H1 (cell line): ENCODE measurements around the gene PRKD1. TPM values are rescaled to one million over a fixed set of nuclear protein-coding genes. Genes with fewer than 3 reads are reported as not detected.

Experiments used
- CTCF ChIA-PET: fragments of 300-600 bp; sonication (Branson Sonifier 250); formaldehyde crosslinking; loops from one replicate; lab custom pipeline; 2021; ENCODE audit not compliant: partially characterized antibody; lab: Charles Lee
- POLR2A ChIA-PET: fragments of 300-600 bp; sonication (Branson Sonifier 250); formaldehyde crosslinking; loops from one replicate; lab custom pipeline; 2021; ENCODE audit warnings: inconsistent platforms; ENCODE audit not compliant: partially characterized antibody; lab: Charles Lee
- DNase-seq, 2 experiments: peaks; one replicate each; pipeline versions ENCODE4 v3.0.0 to v3.0.0-alpha.2; 2010 to 2022; ENCODE audit warnings: low spot score in 2 of 2, low read depth in 1 of 2, mixed read lengths in 1 of 2
- FAIRE-seq: peaks from 2 replicates; lab custom pipeline; 2011; peaks lifted over from hg19 to GRCh38; lab: Jason Lieb, UNC
- H2AFZ ChIP-seq: 2 replicates; pipeline ENCODE4 v1.8.1; 2012; ENCODE audit warnings: low read length, inconsistent platforms
- H2AK5ac ChIP-seq: 2 replicates; pipeline ENCODE4 v1.6.1; 2013; ENCODE audit warnings: low read depth, low read length
- H2BK120ac ChIP-seq: replicated peaks from 2 replicates; pipeline ENCODE3; 2013; ENCODE audit warnings: low read depth, low read length, inconsistent platforms
- H2BK12ac ChIP-seq: 2 replicates; pipeline ENCODE4 v1.6.1; 2013; ENCODE audit warnings: low read depth, low read length
- H2BK15ac ChIP-seq: 2 replicates; pipeline ENCODE4 v1.6.1; 2013; ENCODE audit warnings: low read length
- H2BK20ac ChIP-seq: 2 replicates; pipeline ENCODE4 v1.6.1; 2013; ENCODE audit warnings: low read length
- H2BK5ac ChIP-seq: 2 replicates; pipeline ENCODE4 v1.6.1; 2013; ENCODE audit warnings: low read depth, low read length
- H3K14ac ChIP-seq: 2 replicates; pipeline ENCODE4 v1.6.1; 2013; ENCODE audit warnings: inconsistent platforms; ENCODE audit not compliant: insufficient read length
- H3K18ac ChIP-seq: 2 replicates; pipeline ENCODE4 v1.6.1; 2013; ENCODE audit warnings: low read length; ENCODE audit errors: extremely low read depth
- H3K23ac ChIP-seq: 2 replicates; pipeline ENCODE4 v1.6.1; 2013; ENCODE audit warnings: inconsistent platforms; ENCODE audit not compliant: insufficient read length
- H3K23me2 ChIP-seq: 2 replicates; pipeline ENCODE4 v1.6.1; 2013; ENCODE audit warnings: low read depth, low read length
- H3K27ac ChIP-seq: 2 replicates; pipeline ENCODE4 v1.6.1; 2011; ENCODE audit warnings: low read depth, low read length, inconsistent platforms
- H3K27me3 ChIP-seq, 4 experiments: replicated peaks in 1 of 4; 1 replicate in 1 of 4; 2 replicates in 3 of 4; pipeline versions ENCODE4 v1.6.1 to v1.8.1; 2011 to 2013; ENCODE audit warnings: low read length in 3 of 4, mild to moderate bottlenecking in 3 of 4, inconsistent platforms in 2 of 4, mixed read lengths in 2 of 4, moderate library complexity in 1 of 4; ENCODE audit not compliant: control insufficient read depth in 3 of 4, insufficient read depth in 3 of 4; ENCODE audit errors: extremely low read depth in 1 of 4
- H3K36me3 ChIP-seq, 4 experiments: 2 replicates each; pipeline versions ENCODE4 v1.6.1 to v1.8.1; 2011 to 2013; ENCODE audit warnings: mild to moderate bottlenecking in 4 of 4, low read length in 3 of 4, moderate library complexity in 2 of 4, control low read depth in 1 of 4, inconsistent platforms in 1 of 4; ENCODE audit not compliant: insufficient read depth in 4 of 4, control insufficient read depth in 2 of 4
- H3K4ac ChIP-seq: replicated peaks from 2 replicates; pipeline ENCODE3; 2013; ENCODE audit warnings: low read length, low read depth, mixed read lengths, inconsistent platforms; ENCODE audit not compliant: insufficient read length
- H3K4me1 ChIP-seq, 4 experiments: replicated peaks in 1 of 4; 1 replicate in 1 of 4; 2 replicates in 3 of 4; pipeline versions ENCODE4 v1.6.1 to v1.8.1; 2011 to 2013; ENCODE audit warnings: low read length in 3 of 4, inconsistent platforms in 2 of 4, mixed read lengths in 1 of 4; ENCODE audit not compliant: insufficient read depth in 4 of 4, control insufficient read depth in 3 of 4
- H3K4me2 ChIP-seq, 2 experiments: 2 replicates each; pipeline versions ENCODE4 v1.6.1 to v1.8.1; 2011 to 2013; ENCODE audit warnings: low read depth in 2 of 2, low read length in 2 of 2, control low read depth in 1 of 2, inconsistent platforms in 1 of 2, mild to moderate bottlenecking in 1 of 2; ENCODE audit not compliant: insufficient read depth in 1 of 2
- H3K4me3 ChIP-seq, 4 experiments: fragments of 200-600, 300-600 bp in 1 of 4; sonication (generic), shearing (Covaris generic), sonication (Bioruptor Twin) in 1 of 4; 2 replicates each; pipeline versions ENCODE4 v1.5.1 to v1.8.1; 2011 to 2016; ENCODE audit warnings: low read length in 4 of 4, low read depth in 3 of 4, control low read depth in 2 of 4, inconsistent platforms in 2 of 4, mild to moderate bottlenecking in 2 of 4, mixed read lengths in 1 of 4, moderate library complexity in 1 of 4; ENCODE audit not compliant: insufficient read depth in 2 of 4; ENCODE audit errors: extremely low read depth in 1 of 4
- H3K56ac ChIP-seq: replicated peaks from 2 replicates; pipeline ENCODE3; 2013; ENCODE audit warnings: low read depth, mild to moderate bottlenecking, mixed read lengths, low read length, inconsistent platforms; ENCODE audit not compliant: insufficient read length
- H3K79me1 ChIP-seq: 2 replicates; pipeline ENCODE4 v1.6.1; 2013; ENCODE audit warnings: low read depth, low read length, control low read depth
- H3K79me2 ChIP-seq, 2 experiments: 2 replicates each; pipeline versions ENCODE4 v1.6.1 to v1.8.1; 2012 to 2013; ENCODE audit warnings: low read length in 2 of 2, mild to moderate bottlenecking in 2 of 2, inconsistent platforms in 1 of 2; ENCODE audit not compliant: insufficient read depth in 2 of 2, control insufficient read depth in 1 of 2
- H3K9ac ChIP-seq, 4 experiments: replicated peaks in 1 of 4; 1 replicate in 1 of 4; 2 replicates in 3 of 4; pipeline versions ENCODE4 v1.6.1 to v1.8.1; 2011 to 2013; ENCODE audit warnings: low read depth in 3 of 4, low read length in 3 of 4, control low read depth in 2 of 4, mild to moderate bottlenecking in 2 of 4, moderate library complexity in 2 of 4, inconsistent platforms in 1 of 4; ENCODE audit errors: extremely low read depth in 1 of 4
- H3K9me3 ChIP-seq, 2 experiments: 2 replicates each; pipeline versions ENCODE4 v1.6.1 to v1.8.1; 2012 to 2013; ENCODE audit warnings: mild to moderate bottlenecking in 2 of 2, moderate library complexity in 2 of 2, control low read depth in 1 of 2, inconsistent platforms in 1 of 2, low read depth in 1 of 2, low read length in 1 of 2, mixed read lengths in 1 of 2; ENCODE audit not compliant: insufficient read depth in 2 of 2
- H4K20me1 ChIP-seq, 2 experiments: replicated peaks in 1 of 2; 2 replicates each; pipeline versions ENCODE3 to v1.8.1; 2011 to 2013; ENCODE audit warnings: inconsistent platforms in 2 of 2, low read length in 2 of 2, mild to moderate bottlenecking in 1 of 2; ENCODE audit not compliant: insufficient read depth in 2 of 2, control insufficient read depth in 1 of 2
- H4K5ac ChIP-seq: 2 replicates; pipeline ENCODE4 v1.6.1; 2013; ENCODE audit warnings: low read length, low read depth, mixed read lengths, inconsistent platforms; ENCODE audit not compliant: insufficient read length
- H4K8ac ChIP-seq: 2 replicates; pipeline ENCODE4 v1.8.0; 2013; ENCODE audit warnings: mild to moderate bottlenecking, moderate library complexity, low read length, inconsistent platforms; ENCODE audit not compliant: insufficient read depth; ENCODE audit errors: extremely low read depth
- H4K91ac ChIP-seq: replicated peaks from 2 replicates; pipeline ENCODE3; 2013; ENCODE audit warnings: low read length, mixed read lengths, inconsistent platforms; ENCODE audit not compliant: insufficient read length
- BACH1 ChIP-seq: IDR thresholded peaks from 2 replicates; pipeline ENCODE4 v1.6.1; 2012; ENCODE audit warnings: low read length, improper control_type of control experiment
- CTBP2 ChIP-seq: IDR thresholded peaks from 2 replicates; pipeline ENCODE4 v1.7.0; 2011; ENCODE audit warnings: borderline replicate concordance, mild to moderate bottlenecking, moderate library complexity, mixed read lengths, low read length; ENCODE audit not compliant: insufficient read depth, insufficient read length
- EP300 ChIP-seq, 2 experiments: IDR thresholded peaks; 1 replicate in 1 of 2; 2 replicates in 1 of 2; pipeline ENCODE4 v1.6.1; 2011 to 2012; ENCODE audit warnings: low read depth in 2 of 2, low read length in 2 of 2, mild to moderate bottlenecking in 2 of 2, borderline replicate concordance in 1 of 2, inconsistent platforms in 1 of 2, moderate library complexity in 1 of 2
- RNF2 ChIP-seq: fragments of 200-900, 300-1000 bp; sonication (generic); IDR thresholded peaks from 2 replicates; pipeline ENCODE4 v1.7.1; 2016; ENCODE audit warnings: borderline replicate concordance, low read depth, mild to moderate bottlenecking, antibody characterized with exemption, low read length; ENCODE audit not compliant: poor library complexity, severe bottlenecking; ENCODE audit errors: missing control alignments
- SIX5 ChIP-seq: IDR thresholded peaks from 2 replicates; pipeline ENCODE4 v1.6.1; 2011; ENCODE audit warnings: mild to moderate bottlenecking, low read depth, low read length
- SP4 ChIP-seq: IDR thresholded peaks from 2 replicates; pipeline ENCODE4 v1.6.1; 2012; ENCODE audit warnings: low read length, inconsistent platforms
- TAF7 ChIP-seq: optimal IDR thresholded peaks from 2 replicates; pipeline ENCODE3; 2011; ENCODE audit warnings: low read depth, mild to moderate bottlenecking, inconsistent platforms, low read length, moderate library complexity, borderline replicate concordance
- WGBS, 2 experiments: shearing (Covaris generic) in 1 of 2; methylation state at CpG; one replicate each; pipeline versions ENCODE4 v1.1.6 to v1.1.7; 2013 to 2015; ENCODE audit warnings: low lambda C conversion rate in 2 of 2, mixed read lengths in 2 of 2, inconsistent platforms in 1 of 2, low coverage in 1 of 2, missing lambda C conversion rate in 1 of 2; ENCODE audit not compliant: insufficient replicate concordance in 2 of 2, insufficient coverage in 1 of 2, insufficient read length in 1 of 2; ENCODE audit errors: extremely low coverage in 1 of 2, missing lambda C conversion rate in 1 of 2; 5-methylcytosine and 5-hydroxymethylcytosine counted together
- polyA plus RNA-seq, 7 experiments: library from polyadenylated mRNA; depleted of rRNA in 3 of 7; stranded (reverse) in 5 of 7; unstranded in 2 of 7; fragments of >200 nt in 5 of 7; fragments of 200-250 nt in 2 of 7; gene quantifications; 1 replicate in 5 of 7; 2 replicates in 1 of 7; 4 replicates in 1 of 7; pipeline versions ENCODE4 v1.2.1 to v1.2.3, GENCODE V29; 2011 to 2013; ENCODE audit warnings: missing spikeins in 2 of 7, mixed read lengths in 2 of 7
- total RNA-seq: library from RNA; stranded (reverse); fragmentation: NEBNext Ultra II Directional; extraction: Animal tissue kit (Norgen Biotek cat#: 25700); gene quantifications from 2 replicates; pipeline ENCODE4 v1.2.1, GENCODE V29; 2021

Gene PRKD1
- total and polyA plus RNA-seq, 2 of the 8 experiments (the other 6 are each of a cell fraction or from before 2014, with no cell fraction given): 3.6 to 6.8 TPM

GRCh38 chr14:29603696-29604095 lies 324.0 kb downstream of the PRKD1 start:
- H3K23me2 ChIP-seq: no peaks in the 10 kb centered on the region
- H2AFZ ChIP-seq: no peak overlapping the region
- no peak overlapping the region for H2BK20ac ChIP-seq
- CTCF ChIA-PET: interaction anchor here (1.3 kb wide), 1 partner anchor 12 kb away, joined by 3 read pairs; no protein-coding TSS in a partner anchor
- H3K9ac ChIP-seq: no peak overlapping the region
- TF ChIP-seq SIX5: no peak
- no peak for TF ChIP-seq SP4
- no peak for TF ChIP-seq CTBP2
- TF ChIP-seq BACH1: no peak
- no peak for TF ChIP-seq TAF7
- TF ChIP-seq EP300 (IDR thresholded peaks at IDR 0.05; ENCODE audit: borderline replicate concordance in 1 of 2, low read depth in 2 of 2, low read length in 2 of 2): no peak
- no peak for TF ChIP-seq RNF2
- TF ChIP-seq, all 59 proteins: peak for 0
- POLR2A ChIA-PET: no interaction called here
- WGBS, 2 experiments: 99% methylated on average over 3 of the region's 3 CpGs; no CpG with 5 or more reads in 1 of the 2 experiments
- Histone ChIP-seq H2BK12ac (no peak overlapping the region), H3K36me3 (no peaks in the 10 kb centered on the region), H4K20me1 (no peaks in the 10 kb centered on the region), H3K4me3 (no peak overlapping the region), H3K27me3 (no peaks in the 10 kb centered on the region), H3K9me3 (no peaks in the 10 kb centered on the region), H3K4me1 (no peaks in the 10 kb centered on the region), H3K56ac (no peak overlapping the region), H3K79me2 (no peaks in the 10 kb centered on the region), H2AK5ac (no peak overlapping the region), H3K23ac (no peak overlapping the region), H2BK5ac (no peak overlapping the region), H2BK120ac (no peak overlapping the region), H3K4ac (no peak overlapping the region), H3K18ac (no peak overlapping the region), H4K5ac (no peak overlapping the region), H3K79me1 (no peaks in the 10 kb centered on the region), H4K91ac (no peak overlapping the region), H4K8ac (no peak overlapping the region), H3K27ac (no peak overlapping the region), H3K14ac (no peak overlapping the region), H3K4me2 (no peak overlapping the region), H2BK15ac (no peak overlapping the region)
- DNase-seq: no peak
- FAIRE-seq: no peak
